Endometrium (tissue), 2 donors: ENCODE results near the gene ZHX3.

Experiments used
- FAIRE-seq: peaks from 2 replicates; lab custom pipeline; 2012; peaks lifted over from hg19 to GRCh38; lab: Jason Lieb, UNC
- donor health status: control.
- donor health status: control.

Gene ZHX3

DNA sequence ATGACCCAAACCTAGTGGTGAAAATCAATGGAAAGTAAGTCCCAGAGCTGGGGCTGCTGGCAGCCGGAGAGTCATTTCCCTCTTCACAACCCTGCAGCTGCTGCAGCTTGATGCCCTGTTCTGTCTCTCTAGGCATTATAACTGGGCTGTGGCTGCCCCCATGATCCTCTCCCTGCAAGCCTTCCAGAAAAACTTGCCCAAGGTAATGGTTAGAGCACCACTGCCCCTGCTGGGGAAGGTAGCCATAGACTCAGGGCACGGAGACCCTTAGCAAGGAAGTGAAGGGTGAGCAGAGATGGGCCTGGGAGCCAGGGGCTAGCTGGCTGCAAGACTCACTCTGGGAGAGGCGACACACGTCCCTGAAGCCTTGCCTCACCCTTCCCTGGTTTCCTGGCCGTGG, 35.1 kb upstream of the ZHX3 start:
- FAIRE-seq, result no peak

DNA sequence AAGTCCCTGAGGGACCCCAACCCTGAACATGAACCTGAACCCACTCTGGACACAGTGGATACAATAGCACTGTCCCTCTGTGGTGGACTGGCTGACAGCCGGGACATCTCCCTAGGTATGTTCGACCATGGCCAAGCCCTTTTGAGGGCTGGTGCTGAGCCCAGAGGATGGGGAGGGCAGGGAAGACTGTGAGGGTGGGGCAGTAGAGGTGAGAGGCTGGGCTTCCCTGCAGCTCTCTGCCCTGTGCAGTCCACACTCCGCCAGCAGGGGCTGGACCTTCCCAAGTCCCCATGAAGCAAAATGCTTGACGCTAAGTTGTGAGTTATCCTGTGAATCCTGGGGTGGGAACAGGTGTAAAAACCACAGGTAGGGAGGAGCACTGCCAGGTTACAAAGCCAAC, 34.6 kb upstream of the ZHX3 start:
- FAIRE-seq, result no peak

DNA sequence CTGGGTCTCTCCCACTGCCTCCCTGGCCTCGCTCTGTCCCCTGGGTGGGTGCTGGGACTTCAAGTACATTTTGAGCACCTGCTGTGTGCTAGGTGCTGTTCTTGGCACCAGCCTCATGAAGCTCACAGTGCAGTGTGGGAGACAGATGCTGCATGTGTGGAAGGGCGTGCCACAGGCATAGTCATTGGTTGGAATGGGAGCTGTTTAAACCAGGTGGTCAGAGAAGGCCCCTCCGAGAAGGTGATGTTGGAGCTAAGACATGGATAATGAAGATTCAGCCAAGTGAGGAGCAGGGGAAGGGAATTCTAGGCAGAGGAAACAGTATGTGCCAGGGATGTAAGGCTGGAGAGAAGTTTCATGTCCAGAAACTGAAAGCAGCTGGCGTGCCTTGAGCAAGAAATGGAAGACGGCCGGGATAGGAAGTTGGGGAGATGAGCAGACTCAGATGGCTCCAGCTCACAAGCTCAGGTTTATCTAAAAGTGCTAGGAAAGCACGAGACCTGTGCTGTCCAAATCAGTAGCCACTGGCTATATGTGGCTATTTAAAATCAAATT, 33.0 kb upstream of the ZHX3 start:
- FAIRE-seq, result no peak

DNA sequence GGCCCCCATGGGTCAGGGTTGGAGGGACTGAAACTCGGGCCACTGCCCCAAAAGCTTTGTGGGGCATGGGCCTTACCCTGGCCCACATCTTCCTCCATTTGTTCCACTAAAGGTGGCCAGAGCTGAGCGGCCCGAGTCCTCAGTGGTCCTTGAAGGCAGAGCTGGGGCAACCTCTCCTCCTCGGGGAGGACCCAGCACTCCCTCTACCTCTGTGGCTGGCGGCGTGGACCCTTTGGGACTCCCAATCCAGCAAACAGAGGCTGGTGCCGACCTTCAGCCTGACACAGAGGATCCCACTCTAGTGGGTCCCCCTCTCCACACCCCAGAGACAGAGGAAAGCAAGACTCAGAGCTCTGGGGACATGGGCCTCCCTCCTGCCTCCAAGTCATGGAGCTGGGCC, 32.4 kb upstream of the ZHX3 start:
- FAIRE-seq, result no peak

DNA sequence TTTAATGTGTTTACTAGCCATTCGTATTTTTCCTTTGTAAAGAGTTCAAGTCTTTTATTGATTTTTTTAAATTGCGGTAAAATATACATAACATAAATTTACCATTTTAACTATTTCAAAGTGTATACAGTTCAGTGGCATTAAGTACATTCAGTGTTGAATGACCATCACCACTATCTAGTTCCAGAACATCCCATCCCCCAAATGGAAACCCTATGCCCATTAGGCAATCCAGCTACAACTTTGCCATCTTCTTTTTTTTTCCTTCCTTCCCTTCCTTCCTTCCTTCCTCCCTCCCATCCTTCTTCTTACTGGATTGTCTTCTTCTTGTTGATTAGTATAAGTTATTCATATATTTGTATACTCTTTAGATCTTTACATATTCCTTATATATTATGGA, 31.7 kb upstream of the ZHX3 start:
- no peak for FAIRE-seq

DNA sequence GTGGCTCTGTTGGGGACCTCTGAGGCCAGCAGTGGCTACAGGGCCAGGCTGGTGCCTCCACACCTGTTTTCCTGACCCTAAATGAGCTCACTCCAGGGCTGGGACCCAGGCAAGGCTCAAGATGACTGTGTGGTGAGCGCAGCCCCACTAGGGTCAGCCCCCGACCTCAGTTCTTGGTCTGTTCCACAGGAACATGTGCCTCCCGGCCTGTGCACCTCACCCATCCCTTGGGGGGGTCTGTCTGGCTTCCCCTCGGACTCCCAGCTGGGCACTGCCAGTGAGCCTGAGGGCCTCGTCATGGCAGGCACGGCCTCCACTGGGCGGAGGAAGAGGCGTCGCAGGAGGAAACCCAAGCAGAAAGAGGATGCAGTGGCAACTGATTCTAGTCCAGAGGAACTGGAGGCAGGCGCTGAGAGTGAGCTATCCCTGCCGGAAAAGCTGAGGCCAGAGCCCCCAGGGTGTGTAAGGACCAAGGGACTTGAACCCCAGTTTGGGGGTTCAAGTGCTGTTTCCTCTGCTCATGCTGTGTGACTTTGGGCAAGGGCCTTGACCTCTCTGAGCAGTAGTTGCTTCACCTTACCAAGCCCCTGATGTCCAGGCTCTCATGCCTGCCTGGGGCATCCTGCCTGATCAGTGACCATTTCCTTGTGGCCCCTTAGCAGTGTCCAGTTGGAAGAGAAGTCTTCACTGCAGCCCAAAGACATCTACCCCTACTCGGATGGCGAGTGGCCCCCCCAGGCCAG, 31.1 kb upstream of the ZHX3 start:
- no peak for FAIRE-seq

DNA sequence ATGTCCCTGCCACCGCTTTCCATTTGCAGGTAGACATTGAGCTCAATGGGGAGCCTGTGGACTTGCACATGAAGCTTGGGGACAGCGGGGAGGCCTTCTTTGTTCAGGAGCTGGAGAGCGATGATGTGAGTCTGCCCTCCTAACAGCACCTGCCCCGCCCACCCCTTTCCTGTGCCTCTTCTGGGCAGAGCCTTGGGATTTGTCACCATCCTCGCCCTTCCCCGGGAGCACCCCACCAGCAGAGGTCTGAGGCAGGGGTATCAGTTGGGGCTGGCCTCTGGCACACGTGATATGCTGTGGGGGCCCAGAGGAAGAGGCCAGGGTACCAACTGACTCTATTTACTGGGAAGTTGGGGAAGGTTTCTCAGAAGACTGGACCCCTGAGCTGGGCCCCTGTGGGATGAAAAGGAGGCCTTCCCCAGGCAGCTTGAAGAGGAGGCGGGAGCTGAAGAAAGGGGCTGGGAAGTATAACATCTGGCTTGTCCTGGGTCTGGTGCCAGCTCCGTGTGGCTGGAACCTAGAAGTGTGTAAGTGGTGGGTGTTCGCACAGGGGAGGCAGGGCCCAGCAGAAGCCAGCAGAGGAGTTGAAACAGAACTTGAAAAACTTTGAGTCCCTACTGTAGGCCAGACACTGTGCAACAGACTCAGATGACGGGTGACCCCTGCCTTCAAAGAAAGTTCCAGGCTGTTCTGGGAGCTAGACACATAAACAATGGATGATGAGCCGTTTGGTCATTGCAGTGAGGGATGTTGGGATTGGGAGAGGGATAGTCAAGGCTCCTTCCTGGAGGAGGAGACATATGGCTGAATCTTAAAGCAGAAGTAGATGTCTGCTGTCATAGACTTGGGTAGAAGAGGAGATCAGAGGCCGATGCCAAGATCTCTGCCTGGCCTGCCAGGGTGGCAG, 30.2 kb upstream of the ZHX3 start:
- no peak for FAIRE-seq

DNA sequence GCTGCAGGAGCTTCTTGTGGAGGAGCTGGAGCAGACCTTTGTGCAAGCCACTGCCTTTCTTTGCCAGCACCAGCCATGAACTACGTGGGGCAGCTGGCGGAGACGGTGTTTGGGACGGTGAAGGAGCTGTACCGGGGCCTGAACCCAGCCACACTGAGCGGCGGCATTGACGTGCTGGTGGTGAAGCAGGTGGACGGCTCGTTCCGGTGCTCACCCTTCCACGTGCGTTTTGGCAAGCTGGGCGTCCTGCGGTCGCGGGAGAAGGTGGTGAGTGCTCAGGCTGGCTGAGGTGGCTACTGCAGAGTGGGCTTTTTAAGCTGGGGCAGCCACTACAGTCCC, 28.2 kb upstream of the ZHX3 start:
- FAIRE-seq, result no peak

DNA sequence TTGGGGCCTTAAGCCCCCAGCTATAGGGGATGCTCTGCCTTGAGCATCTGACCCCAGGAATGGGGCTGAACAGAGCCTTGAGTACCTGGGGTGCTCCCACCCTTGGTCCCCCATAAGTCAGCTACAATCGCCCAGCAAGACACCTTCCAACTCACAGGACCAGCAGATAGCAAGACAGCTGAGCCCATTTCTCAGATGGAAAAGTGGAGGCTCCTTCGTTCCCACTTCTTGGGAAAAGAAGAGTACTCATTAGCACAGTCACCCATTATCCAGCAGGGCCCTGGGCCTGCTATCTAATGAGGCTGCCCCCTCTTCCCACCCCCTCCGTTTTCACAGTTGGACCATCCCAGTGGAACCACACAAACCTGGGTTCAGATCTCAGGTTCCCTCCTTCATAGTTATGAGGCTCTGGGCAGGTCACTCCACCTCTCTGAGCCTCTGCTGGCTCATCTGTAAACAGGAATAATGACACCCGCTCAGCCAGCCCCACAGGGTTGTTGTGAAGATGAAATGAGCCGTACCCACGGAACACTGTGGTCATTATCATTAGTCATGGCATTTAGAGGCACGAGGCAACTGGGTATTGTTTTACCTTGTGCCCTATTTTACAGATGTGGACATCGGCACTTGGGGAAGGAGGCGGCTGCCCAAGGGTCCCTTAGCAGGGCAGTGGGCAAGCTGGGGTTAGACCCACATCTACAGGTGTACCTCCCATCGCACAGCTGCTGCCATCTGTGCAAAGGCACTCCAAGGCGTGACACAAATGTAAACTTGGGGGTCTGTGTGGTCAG, 27.6 kb upstream of the ZHX3 start:
- FAIRE-seq, result no peak

DNA sequence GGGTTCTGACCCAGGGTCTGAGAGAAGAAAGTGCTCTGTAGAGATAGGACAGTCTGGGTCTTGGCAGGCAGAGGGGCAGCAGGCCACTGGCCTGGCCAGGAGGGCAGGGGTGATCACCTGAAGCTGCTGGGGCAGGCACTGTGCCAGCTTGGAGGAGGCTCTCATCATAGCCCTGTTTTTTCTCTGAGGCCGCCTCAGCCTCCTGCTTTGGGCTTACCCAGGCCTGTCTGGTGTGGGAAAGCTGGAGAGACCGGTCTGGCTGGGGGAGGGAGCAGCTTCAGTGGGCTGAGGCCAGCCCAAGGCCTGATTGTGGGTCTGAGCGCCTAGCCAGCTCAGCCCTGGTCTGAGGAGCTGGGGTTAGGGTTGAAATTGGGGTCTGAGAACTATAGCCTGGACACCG, 26.9 kb upstream of the ZHX3 start:
- FAIRE-seq, result no peak

DNA sequence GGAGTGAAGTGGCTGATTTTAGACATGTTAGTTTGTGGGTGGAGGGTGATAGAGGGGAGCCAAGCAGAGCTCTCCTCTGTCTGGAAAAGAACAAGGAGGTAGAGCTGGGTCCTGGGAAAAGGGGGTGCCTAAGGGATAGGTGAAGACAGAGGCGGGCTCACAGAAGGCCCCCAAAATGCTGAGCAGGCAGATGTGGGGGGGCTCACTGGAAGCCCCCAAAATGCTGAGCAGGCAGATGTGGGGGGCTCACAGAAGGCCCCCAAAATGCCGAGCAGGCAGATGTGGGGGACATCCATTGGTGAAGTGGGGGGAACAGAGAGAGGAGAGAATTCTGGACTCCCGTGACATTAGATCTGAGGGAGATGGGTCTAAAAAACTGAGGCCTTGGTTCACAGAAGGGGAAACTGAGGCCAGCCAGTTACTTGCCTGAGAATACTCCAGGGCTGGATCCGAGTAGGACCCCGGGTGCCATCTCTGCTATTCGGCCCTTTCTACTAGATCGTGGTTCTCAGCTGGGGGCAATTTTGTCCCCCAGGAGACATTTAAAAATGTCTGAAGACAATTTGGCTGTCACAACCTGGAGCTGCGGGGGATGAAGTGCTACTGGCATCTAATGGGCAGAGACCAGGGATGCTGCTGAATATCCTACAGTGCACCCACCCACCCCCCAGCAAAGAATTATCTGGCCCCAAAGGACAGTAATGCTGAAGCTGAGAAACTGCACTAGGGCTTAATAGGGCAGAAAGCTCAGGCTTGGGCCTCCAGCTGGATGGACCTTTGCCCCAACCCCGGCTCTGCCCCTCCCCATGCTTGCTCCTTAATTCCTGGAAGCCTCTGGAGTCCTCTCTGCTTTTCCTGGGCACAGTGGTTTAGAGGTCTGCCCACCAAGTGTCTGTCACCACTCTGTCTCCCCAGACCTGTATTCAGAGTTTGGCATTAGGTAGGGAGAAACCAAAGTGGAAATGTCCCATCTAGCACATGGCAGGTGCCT, 25.2 kb upstream of the ZHX3 start:
- no peak for FAIRE-seq

DNA sequence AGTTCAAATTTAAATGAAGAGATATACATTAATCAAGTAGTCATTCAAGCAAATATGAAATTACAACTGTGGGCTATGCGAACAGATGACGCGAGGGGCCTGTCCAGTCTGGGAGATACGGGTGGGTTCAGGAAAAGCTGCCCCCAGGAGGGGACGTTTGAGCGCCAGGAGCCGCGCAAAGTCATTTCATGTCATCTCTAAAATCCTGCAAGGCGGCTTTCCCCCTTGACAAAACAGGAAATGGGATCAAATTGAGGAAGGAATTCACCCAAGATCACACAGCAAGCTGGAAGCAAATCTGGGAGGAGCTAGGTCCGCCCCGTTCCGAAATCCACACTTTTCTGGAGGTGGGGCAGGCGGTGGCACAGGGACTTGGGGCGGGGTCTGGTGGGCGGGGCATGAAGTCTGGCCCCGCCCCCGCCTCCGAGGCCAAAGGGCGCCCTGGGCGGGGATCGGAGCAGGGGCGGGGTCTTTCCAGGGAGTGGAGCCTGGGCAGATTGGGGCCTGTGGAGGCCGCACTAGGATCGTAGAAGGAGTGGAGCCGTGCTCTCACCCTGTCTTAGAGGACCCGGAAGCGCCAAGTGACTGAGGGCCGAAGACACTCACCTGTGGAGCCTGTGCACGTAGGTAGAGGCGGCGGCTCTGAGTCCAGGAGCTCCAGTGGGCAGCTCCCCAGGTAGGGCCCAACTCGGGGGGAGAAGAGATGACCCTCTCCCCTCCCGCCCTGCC, 23.0 kb upstream of the ZHX3 start, which contains the start of gene LPIN3:
LPIN3 (plus strand) TSS at position 495 of the 729 bp plus-strand sequence. CDS start 4,983 bp downstream, outside the sequence.
- FAIRE-seq, result no peak

DNA sequence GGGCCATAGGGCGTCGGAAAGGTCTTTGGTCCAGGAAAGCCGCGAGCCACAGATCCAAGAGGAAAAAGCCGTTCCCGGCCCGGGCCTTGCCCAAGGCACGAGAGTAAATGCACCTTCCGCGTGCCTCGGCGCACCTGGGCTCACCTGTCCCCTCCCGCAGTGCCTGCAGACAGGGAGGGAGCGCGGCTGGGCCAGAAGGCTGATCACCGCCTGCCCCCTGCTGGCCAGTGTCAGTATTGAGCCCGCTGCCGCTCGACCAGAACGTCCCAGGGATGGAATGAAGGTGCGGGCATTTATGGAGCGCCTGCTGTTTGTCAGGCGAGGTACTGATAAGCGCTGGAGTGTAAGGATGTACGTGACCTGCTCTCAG, 22.4 kb upstream of the ZHX3 start:
- no peak for FAIRE-seq

DNA sequence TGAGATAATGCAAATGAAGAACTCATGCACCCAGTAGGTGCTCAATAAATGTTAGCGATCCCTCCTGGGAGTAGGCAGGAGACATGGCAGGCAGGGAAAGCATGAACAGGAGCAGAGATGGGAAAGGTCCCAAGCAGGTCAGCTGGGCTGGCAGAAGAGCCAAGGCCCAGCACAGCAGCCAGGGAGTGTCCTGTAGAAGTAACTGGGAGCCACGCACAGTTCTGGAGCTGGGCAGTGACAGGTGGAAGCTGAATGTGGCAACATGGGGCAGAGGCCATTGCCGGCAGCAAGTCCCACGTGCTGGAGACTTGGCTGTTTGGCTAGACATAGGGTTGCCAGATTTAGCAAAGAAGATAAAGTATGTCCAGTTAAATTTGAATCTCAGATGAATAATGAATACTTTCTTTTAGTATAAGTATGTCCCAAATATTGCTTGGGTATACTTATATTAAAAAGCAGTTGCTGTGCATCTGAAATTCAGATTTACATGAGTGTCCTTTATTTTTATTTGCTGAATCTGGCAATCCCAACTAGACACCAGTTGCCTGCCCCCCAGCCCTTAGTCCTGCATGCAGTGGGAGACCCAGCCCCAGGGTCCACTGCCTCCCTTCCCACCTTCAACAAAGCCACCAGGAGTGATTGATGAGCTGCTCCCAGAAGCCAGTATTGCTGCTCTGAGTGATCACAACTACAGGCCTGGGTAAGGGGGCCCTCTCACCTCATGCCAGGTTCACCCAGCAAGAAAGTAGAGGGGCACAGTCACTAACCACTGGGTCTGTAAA, 19.4 kb upstream of the ZHX3 start:
- FAIRE-seq, result no peak

DNA sequence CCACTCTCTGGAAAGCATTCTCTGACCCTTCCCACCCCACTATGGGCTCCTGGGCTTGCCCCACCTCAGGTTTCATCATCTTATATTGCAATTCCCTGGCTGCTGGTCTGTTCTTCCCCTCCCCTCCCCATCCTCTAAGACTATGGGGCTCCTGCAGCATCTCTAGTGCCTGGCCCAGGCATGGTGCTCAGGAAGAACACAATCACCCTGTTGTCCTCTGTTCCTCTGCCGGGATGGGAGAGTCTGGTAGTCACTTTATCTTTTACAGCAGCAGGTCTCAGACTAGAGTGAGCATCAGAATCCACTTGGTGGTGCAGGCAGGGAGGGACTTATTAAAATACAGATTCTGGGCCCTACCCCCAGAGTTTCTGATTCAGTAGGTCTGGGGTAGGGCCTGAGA, 18.1 kb upstream of the ZHX3 start:
- FAIRE-seq, result no peak

DNA sequence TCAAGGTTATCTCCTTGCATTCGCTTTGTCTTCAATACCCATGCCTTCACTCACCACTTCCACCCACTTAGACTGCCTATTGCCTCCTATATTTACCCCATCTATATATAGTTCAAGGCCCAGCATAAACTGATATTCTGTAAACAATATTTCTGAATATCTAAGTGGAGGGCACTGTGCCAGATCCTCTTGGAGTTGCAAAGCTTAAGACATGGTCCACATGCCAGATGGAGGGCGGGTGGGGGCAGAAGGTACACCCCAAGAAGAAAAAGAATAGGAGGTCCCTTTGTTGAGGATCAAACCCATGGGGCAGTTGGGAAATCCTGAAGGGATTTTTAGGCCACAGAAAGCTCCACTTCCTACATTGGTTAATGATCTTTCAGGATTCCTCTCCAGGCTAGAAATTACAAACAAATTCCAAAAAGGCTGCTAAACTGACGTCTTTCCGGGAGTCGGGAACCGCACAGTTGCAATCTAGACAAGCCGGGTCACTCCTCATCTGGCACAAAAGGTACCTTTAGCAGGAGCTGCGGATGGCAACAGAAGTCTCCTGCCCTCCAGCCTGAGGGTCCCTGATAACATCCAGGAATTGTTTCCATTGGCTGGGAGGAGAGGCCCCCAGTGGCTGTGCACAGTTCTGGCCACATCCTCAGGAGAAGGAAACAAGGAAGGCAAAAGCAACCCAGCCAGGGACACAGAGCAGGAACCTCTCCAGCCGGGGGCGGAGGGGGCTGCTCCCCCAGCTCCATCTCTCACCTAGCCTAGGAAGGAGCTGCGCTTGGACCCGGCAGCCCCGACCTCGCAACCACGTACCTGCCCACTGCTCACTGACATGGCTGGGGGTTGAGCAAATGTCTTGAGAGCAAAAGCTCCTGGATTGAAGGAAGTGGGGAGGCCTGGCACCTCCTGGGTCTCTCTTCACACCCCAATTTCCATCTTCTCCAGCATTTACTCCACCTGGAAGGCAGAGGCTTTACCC, 17.2 kb upstream of the ZHX3 start:
- no peak for FAIRE-seq

DNA sequence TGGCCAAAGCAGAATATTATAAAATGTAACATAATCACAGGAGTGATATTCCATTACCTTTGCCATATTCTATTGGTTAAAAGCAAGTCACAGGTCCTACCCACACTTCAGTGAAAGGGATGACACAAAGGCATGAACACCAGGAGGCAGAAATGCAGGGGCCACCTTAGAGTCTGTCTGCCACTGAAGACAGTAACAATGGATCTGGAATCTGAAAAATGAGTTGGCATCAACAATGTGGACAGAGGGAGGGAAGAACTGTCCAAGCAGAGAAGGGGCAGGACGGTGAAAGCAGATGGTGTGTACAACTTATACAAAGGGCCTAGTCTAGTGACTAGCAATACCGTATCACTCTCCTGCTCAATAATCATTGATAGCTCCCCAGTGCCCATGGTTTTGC, 16.5 kb upstream of the ZHX3 start:
- no peak for FAIRE-seq

DNA sequence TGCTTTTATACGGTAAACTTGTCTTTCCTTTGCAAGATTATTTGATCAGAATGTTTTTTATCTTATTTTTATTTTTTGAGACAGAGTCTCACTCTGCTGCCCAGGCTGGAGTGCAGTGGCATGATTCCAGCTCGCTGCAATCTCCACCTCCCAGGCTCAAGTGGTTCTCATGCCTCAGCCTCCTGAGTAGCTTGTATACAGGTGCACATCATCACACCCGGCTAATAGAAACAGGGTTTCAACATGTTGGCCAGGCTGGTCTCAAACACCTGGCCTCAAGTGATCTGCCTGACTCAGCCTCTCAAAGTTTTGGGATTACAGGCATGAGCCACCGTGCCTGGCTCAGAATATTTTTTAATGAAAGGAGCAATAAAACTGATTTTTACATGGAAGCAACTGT, 14.2 kb upstream of the ZHX3 start:
- FAIRE-seq, result no peak

DNA sequence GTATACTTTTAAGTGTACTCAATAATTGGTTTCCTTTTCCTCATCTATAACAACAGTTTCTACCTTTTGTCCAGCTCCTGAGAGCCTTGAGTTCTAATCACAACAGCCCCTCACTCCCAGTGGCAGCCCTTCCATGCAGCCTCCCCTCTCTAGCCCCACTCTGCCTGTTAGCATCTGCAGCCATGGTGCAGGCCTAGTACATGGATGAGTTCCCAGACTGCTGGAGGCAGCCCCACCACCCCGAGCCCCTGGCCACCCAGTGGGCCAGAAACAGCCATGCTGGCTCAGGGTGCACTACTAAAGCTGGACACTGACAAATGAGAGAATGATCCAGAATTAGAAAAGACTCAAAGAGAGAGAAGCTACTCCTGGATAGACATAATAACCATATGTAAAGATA, 13.4 kb upstream of the ZHX3 start:
- no peak for FAIRE-seq
